B cell (primary cell): ENCODE measurements around the gene SLC25A24.

Source experiments
- CTCF ChIP-seq: fragments of 200-600 bp; IDR thresholded peaks from one replicate; pipeline ENCODE4 v1.8.0; 2022; ENCODE audit warnings: antibody characterized with exemption, mild to moderate bottlenecking
- EZH2 ChIP-seq: IDR thresholded peaks from 2 replicates; pipeline ENCODE4 v1.6.1; 2012; ENCODE audit warnings: borderline replicate concordance, low read depth, mild to moderate bottlenecking, moderate library complexity, low read length; ENCODE audit not compliant: insufficient read depth, poor library complexity, severe bottlenecking

- TF ChIP-seq CTCF = no peak
- TF ChIP-seq EZH2 = no peak
These were observed 92.0 kb downstream of the SLC25A24 start for GRCh38 chr1:108108119-108108518.
